Measurements from ENCODE around the gene ANKRD33.
A peak's percentile ranks its signal among the peaks of the same experiment; 100 is the strongest.

The ANKRD33 gene, protein sequence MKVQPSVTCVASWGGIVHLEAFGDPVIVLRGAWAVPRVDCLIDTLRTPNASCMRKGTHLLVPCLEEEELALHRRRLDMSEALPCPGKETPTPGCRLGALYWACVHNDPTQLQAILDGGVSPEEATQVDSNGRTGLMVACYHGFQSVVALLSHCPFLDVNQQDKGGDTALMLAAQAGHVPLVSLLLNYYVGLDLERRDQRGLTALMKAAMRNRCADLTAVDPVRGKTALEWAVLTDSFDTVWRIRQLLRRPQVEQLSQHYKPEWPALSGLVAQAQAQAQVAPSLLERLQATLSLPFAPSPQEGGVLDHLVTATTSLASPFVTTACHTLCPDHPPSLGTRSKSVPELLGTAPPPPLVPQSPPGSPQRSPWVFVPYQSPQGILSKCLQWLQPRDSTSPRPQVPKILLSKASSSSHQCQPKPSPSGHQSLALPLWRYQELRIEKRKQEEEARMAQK

DNA sequence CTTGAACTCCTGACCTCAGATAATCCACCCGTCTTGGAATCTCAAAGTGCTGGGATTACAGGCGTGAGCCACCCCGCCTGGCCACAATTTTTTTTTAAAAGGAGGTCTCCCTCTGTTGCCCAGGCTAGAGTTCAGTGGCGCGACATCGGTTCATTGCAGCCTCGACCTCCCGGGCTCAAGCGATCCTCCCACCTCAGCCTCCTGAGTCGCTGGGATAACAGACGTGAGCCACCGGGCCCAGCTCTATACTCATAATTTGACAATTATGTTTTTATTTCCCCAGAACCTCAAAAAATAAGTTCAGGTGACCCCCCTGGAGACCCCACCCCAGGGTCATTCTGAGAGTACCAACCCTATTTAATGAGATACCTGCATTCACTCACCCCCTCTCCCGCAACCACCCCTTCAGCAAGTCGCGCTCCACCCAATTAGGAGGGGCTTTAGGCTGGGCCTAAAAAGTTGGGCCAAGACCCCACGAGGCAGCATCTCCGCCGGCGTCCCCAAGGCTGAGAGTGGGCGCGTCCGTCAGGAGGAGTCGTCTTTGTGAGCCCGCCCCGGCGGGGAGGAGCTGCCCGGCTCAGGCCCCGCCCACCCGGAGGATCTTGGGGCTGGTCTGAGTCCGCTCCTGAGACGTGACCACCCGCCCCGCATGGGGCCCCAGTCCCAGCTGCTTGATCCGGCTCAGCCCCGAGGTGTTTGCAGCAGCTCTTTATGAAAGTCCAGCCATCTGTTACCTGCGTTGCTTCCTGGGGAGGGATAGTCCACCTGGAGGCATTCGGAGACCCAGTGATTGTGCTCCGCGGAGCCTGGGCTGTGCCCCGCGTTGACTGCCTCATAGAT, at the start of gene ANKRD33:
Gene ANKRD33 (plus strand): TSS at position 628 of the 840 bp plus-strand sequence. CDS start 84 bp downstream, at position 712.
- DNase-seq, result no peak

DNA sequence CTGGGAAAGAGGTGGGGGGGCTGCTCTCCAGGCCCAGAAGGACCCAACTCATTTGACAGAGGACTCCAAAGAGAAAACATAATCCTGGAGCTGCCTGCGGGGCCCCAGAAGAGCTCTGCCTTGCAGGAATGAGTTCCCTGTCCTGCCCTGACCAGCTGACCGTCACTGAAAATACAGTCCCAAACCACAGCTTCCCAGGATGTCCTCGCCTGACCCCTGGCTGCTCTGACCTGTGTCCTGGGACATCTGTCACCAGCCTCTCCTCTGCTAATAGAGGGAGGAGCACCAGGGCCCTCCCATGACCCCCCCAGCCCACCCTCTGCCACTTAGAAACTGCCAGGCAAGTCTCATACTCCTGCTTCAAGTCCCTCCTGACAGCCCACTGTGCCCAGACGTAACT, 49.1 kb upstream of the ANKRD33 start:
- no peak for DNase-seq

DNA sequence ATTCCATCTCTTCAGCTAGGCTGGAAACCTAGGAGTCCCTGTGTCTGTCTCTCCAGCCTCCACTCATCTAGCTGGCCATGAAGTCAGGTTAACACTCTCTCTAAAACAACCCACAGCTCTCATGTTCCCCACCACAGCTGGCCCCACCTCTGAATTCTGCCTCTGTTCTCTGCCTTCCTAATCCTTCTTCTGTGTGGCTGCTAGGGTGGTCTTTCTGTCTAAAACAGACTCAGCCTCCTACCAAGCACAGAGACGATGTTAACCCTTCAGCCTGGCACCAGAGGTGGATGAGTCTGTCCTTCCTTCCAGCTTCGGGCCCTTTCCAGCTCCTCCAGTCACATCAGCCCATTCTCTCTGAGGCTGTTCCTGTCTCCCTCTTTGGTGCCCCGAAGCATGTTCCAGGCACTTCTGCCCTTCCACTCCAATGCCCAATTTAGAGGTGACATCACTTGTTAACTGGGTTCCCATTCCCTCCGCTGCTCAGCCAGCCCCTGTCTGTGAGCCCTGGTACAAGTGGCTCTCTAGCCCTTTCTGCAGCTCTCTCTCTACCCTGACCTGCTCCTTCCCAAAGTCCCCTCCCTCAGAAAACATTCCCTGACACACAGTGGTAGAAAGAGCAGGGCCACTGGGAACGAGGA, 48.5 kb upstream of the ANKRD33 start:
- no peak for DNase-seq

DNA sequence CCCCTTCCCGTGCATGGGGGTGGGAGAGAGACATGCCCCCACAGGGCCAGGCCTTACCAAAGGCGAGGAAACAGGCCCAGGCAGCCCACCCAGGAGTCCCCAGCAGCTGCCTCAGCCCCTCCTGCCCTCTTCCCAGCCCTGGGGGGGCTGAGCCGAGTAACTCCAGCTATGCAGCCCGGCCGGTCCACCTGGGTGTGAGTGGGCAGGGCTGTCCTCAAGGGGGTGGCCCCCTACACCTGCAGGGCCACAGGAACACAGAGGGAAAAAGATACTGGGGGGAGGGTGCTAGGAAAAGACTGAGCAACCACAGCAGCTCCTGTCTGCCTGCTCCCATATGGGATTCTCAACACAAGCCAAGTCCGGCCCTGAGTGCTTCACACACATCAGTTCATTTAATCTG, 46.9 kb upstream of the ANKRD33 start:
- no peak for DNase-seq

DNA sequence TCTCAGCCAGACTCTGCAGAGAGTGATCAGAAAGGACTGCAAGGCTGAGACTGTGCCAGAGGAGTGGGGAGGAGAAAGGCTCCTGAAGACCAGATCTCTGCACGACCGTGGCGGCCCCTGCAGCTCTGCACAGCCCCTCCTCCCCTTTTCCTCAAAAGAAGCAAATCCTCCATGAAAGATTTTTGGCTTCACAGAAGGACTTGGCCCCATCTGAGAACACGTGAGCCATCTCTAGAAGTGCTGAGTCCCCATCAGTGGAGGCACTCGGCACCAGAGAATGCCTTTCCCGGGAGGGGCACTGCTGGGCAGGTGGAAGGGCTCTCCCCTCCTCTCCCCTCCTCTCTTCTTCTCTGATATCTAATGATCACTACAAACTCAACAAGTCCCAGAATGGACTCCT, 46.2 kb upstream of the ANKRD33 start:
- DNase-seq, result no peak

DNA sequence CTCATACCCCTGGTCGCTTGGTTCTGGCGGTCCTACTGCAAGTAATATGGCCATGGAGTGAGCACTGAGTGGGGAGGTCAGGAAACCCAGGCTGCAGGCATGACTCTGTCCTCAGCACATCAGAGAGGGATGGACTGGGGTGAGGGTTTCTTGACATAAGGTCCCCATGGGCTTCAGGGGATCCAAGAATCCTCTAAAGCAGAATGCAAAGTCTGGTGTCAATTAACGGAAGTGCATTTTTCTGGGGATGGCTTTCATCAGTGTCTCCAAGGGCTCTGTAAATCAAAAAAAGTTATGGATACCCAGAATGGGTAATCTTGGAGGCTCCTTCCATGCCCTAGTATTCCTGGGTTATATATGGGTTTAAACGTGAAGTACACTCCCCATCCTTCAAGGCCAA, 43.0 kb upstream of the ANKRD33 start:
- no peak for DNase-seq

DNA sequence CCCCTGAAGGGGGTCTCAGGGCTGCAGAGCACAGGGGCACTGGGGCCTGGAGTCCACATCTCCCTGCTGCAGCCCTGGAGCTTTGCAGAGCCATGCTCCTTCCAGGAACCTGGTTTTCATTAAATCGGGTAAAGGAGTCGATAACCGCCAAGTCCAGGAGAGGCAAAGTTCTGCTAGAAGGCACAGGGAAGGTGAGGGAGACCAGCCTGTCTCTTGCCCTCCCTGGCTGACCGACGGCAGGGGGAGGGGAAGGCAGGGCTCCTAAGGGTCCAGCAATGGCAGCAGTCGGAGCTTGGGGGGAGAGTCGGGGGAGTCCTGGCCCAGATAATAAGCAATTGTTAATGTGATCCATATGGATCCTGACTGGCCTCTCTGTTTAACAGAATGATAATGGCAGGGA, 42.4 kb upstream of the ANKRD33 start:
- DNase-seq, result no peak

DNA sequence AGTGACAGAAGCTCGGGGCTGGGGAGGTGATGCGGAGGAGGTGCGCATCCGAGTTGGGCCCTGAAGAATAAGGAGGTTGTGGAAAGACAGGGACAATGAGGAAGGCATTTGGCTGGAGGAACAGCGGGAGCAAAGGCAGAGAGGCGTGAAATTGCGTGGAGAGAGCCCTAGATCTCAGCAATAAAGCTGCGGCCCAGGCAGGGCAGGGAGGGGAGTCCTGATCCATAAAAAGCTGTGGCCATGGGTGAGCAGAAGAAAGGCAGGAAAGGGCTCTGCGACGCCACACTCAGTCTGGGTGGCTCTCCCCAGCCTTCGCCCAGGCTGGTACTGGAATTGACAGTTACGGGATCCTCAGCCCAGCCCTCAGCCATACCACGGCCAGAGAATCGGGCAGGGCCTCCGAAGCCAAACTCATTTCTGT, 41.6 kb upstream of the ANKRD33 start:
- DNase-seq, result no peak

DNA sequence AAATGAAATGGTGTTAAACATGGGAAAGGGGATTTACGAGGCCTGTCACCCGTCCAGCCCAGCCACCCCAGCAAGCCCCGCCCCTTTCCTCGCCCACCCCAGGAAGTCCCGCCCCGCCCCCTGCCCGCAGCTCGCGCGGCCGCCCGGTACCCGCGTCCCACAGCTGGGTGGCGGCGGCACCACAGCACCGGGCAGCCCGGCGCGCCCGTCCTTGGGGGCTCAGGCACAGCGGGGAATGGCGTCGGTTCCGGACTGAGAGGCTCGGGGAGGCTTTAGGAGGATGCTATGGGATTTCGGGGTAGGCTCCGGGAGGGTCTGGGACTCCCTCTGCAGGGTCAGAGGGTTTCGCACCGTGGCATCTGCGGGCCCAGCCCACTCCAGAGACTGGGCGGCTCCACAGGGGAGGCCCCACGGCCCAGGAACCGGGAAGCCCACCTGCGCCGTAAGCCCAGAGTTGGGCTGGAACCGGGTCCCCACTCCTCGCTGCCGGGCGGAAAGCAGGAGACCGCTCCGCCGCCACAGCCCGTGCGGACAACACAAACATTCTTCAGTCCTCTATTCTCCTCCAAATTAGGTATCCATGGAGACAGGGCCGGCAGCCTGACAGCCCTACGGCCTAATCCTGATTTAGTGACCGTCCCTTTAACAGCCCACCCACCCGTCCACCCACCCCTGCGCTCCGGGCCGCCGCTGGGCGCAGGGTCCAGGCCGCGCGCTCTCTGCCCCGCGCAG, 40.8 kb upstream of the ANKRD33 start:
- no peak for DNase-seq

DNA sequence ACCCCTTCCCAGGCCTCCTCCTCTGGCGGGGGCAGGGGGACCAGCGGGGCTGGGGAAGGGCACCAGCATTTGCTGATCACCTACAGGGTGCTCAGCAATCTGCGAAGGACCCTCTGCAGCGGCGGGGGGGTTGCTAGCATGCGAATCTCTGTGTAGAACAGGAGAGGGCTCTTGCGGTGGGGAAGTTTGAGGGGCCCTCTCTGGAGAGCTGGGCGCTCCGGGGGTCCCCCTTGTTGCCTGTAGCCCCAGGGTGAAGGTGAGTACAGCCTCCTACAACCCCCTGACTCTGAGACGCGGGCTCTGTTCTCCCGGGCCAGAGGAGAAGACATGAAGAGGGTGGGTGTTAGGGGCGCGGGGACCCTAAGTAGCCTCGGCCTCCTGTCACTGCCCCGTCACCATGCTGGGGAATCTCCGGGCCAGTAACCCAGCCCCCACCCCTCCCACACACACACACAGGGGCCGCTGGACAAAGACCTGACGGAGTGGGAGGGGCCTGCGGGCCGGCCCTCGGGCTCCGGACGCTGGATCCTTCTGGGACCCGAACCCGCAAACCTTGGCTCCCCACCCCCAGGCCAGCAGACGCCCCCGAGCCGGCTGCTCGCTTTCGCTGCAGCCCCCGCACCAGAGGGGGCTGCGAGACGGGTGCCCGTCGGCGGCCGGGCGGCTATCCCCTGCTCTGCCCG, 40.1 kb upstream of the ANKRD33 start:
- no peak for DNase-seq

DNA sequence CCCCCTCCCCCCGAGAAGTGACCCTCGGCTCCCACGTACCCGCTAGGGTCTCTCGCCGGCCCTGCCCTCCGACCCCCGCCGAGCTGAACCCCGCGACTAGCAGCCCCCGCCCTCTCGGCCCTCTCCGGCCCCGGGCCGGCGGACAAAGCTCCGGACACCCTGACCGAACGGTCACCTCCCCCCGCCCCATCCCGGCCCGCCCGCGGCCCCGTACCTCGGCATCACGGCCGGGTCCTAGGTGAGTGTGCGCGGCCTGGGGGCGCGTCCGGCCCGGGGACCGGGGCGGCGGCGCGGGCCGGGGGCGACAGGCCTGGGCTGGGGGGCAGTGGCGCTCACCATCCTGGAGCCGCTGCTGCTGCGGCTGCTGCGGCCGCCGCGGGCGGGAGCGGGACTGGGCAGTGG, 39.6 kb upstream of the ANKRD33 start, which contains the start of gene FIGNL2:
Gene FIGNL2 (minus strand): TSS at position 393 of the 402 bp plus-strand sequence. CDS start 26,305 bp downstream, outside the sequence.
- no peak for DNase-seq

DNA sequence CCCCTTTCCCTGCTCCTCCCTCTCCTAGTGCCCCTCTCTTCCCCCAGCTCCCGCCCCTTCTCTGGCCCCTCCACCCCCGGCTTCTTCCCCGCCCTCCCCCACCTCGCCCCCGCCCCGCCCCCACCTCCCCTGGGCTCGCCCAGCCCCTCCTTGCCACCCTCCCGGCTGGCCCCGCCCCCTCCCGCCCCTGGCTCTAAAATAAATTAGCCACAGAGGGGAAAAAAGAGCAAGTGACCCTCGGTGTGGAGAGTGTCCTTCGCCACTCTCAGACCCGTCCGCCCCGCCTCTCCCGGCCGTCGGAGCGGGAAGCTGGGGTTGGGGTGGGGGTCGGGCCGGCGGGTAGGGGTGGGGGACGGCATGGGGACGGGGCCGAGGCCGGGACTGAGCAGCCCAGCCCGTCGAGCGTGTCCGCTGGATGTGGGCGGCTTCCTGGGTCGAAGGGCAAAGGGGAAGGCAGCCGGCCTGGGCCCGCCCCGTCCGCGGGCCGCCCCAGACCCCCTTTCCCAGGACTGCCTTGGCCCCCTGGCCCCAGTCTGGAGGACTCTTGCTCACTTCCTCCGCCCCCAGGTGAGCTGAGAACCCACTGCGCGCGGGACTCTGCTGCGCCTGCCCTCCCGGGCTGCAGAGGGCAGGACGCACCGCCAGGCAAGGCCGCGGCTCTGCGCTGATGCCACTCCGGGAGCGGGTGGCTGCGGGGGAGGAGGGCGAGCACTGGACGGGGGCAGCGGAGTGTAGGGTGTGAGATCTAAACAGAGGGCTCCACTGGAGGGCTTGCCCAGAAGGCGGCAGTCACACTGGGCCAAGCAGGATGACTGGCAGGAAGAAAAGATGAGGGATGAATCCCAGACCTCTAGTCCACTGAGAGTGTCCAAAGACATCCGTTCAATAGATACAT, 38.8 kb upstream of the ANKRD33 start:
- no peak for DNase-seq

DNA sequence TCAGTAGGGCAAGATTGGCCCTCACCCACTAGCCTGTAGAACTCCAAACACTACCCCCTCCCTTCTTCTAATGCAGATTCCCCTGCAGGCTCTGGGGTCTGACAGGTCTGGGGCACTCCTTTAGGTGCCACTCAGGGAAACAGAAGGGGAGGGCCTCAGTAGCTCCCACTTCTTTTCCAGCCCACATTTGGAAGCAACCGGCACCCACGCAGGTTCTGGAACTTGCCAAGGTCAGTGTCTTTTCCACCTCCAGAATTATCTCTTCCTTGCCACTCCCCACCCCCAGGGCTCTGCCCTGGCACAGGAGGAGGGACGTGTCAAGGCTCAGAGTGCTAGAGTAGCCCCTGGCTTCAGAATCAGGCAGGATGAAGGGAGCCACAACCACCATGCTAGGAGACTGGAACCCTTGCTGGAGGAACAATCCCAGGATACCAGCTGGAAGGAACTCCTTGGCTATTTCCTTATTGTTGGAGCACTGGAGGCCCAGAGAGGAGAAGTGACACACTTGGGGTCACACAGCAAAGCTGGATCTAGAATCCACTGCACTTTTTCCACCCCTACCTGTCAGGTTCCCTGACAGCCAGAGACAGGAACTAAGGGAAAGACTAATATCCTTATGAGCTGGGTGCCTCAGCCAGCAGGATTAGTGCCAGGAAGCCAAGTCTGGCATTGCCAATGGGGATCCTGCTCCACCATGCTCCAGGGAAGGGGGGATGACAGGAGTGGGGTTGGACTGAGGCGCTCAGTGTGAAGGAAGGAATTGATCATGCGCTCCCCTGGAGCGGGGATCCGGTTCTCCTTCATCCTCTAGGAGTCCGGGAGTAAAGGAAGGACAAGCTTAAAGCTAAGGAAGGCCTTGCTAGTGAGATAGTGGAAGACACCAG, 37.6 kb upstream of the ANKRD33 start:
- no peak for DNase-seq

DNA sequence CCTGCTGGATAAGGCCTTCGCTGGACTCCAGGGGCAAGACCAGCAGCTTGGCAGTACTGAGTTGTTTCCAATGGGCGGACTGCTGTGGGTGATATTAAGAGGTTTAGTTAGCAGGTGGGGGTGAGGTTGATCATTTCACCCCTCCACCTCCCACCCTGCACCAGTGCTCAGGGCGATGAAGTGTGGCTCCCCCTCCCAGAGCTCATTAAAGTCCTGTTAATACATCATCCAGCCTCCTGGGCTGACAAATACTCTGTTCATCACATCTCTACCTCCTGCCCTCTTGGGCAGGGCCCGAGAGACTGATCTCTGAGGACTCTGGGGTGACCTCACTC, 37.0 kb upstream of the ANKRD33 start:
- DNase-seq, result no peak

DNA sequence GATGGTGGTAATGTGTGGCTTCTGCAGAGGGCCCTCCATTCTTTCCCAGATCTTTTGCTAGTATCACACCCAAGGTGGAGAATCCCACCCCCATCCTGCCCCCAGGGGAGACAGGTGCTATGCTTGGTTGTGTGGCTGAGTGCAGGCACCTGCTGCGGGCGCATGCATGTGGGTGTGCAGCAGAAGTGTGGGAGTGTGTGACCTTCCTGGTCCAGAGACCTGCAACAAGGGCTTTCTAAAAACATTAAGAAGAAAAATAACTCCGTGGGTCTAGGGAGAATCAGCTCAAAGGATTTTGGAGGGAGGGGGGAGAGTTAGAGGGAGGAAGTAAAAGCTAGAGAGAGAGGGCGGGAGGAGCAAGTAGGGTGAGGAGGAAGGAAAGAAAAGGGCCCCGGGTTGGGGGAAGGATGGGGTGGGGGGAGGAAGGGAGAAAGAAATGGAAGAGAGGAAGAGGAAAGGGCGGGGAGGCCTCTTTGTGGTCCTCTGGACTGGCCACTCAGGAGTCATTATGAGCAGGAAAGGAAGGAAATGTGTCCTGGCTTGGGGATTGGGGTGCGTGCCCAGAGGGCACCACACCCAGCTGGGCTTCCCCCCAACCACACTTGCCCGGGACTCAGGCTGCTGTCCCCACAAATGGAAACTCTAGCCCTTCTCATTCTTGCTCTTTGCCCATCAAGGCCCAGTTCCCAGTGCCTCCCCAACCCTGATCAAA, 36.3 kb upstream of the ANKRD33 start:
- no peak for DNase-seq

DNA sequence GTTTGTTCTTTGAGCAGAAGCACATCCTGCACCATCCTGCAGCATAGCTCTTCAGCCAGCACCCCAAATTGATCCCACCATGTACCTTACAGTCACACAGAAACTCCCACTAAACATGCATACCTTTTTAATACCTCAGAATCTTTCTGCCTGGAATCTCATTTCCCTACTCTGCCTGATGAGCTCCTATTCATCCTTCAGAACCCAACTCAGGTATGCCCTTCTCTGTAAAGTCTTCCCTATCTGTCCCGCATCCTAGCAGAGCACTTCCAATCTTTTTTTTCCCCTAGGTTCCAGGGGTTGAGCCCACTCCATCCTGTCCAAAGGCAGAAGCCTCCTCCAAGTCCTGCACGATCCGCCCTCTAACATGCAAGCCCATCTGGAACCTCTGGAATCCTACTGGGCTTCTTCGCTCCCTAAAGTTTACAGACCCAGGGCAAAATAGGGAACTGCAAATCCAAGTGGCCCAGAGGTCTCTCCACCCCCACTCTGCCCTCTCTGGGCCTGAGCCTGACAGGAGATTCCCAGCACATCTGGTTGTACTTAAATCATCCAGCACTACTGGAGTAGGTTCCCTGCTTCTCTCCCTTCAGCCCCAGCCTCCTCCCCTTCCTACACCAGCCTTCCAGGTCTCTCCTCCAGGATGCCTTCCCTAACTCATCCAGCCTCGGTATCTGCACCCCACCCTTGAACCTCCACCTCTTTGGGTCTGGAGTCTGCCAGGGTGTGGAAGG, 35.3 kb upstream of the ANKRD33 start:
- no peak for DNase-seq

DNA sequence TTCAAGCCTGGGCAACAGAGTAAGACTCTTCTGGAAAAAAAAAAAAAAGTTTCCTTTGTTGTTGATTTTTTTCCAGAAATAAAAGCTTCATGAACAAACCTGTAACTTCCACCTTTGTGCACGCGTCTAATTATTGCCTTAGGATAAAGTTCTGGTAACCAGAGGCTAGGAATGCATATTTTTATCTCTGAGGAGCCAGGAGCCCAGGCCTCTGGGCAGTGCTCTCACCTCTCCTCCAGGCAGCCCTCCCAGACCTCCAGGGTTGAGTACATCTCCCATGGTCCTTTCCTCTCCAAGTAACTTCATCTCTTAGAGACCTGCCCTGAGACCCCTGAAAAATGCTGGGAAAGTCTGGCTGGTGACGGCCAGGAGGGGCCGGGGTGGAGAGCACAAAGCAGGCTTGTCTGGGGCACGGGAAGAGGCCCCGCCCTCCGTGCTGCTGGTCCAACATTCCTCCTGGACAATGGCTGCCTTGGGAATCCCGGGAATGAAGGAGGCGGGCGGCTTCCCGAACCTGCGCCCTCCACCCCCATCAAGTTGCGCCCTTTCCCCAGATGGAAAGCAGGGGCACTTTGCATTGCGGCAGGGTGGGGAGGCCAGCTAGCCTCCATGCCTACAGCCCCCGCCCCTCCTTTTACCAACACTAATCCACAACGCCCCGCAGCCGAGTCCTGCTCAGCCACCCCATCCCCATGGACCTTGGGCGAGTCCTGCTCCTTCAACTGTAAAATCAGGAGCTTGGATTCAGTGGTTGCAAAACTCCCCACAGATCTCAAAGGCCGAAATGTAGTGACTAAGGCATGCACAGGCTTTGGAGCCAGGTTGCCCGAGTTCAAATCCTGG, 32.1 kb upstream of the ANKRD33 start:
- peak; percentile 51 for DNase-seq

DNA sequence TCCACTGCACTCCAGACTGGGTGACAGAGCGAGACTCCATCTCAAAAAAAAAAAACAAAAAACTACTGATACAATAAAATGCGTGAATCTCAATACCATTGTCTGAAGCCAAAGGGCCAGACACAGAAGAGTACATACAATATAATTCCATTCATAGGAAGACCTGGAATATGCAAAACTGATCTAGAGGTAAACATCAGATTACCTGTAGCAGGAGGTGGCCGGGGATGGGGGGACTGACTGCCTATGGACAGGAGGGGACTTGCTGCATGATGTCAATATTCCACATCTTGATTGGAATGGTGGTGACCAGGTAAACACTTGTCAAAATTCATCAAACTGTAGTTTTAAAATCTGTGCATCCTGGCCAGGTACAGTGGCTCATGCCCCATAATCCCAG, 26.9 kb upstream of the ANKRD33 start:
- DNase-seq, result no peak

Measured in NCI-H226 (cell line).